ENCODE results near the gene IWS1. TPM values are rescaled to one million over a fixed set of nuclear protein-coding genes. Genes with fewer than 3 reads are reported as not detected.
"Not testable (repeated sequence)": the region's sequence is repeated elsewhere in the genome, so short reads cannot be mapped to it uniquely, and the experiment has no call there.

The IWS1 gene
- total RNA-seq, 1 donor from 2014 or later: 54.7 TPM

GRCh38 chr2:127552336-127552735 lies 26.0 kb upstream of the IWS1 start:
- peaks cover 5% of the 10 kb centered on the region for H3K4me1 Mint-ChIP-seq (ENCODE audit: low read depth)
- H3K4me3 Mint-ChIP-seq (ENCODE audit: low read depth): no peak overlapping the region
- H3K27ac Mint-ChIP-seq: no peak overlapping the region
- no peaks in the 10 kb centered on the region for H3K36me3 Mint-ChIP-seq (ENCODE audit: low read depth)
- DNase-seq (ENCODE audit: low spot score): no peak
- intact Hi-C loops (cut with micrococcal nuclease): no loop called here
- peaks cover 6% of the 10 kb centered on the region for H3K9me3 Mint-ChIP-seq
- H3K27me3 Mint-ChIP-seq (ENCODE audit: low read depth): peaks cover 71% of the 10 kb centered on the region

- Mint-ChIP-seq H3K4me1 (ENCODE audit: low read depth) (peaks cover 5% of the 10 kb centered on the region), H3K36me3 (ENCODE audit: low read depth) (no peaks in the 10 kb centered on the region), H3K4me3 (ENCODE audit: low read depth) (no peak overlapping the region), H3K9me3 (no peaks in the 10 kb centered on the region), H3K27me3 (ENCODE audit: low read depth) (peaks cover 69% of the 10 kb centered on the region), H3K27ac (no peak overlapping the region)
- no peak for DNase-seq (ENCODE audit: low spot score)
- intact Hi-C loops (cut with micrococcal nuclease): no loop called here
These were observed 25.1 kb upstream of the IWS1 start for GRCh38 chr2:127551221-127551930.

- H3K4me3 Mint-ChIP-seq (ENCODE audit: low read depth): no peak overlapping the region
- peaks cover 44% of the 10 kb centered on the region for H3K27me3 Mint-ChIP-seq (ENCODE audit: low read depth)
- intact Hi-C loops (cut with micrococcal nuclease): no loop called here
- no peaks in the 10 kb centered on the region for H3K4me1 Mint-ChIP-seq (ENCODE audit: low read depth)
- H3K36me3 Mint-ChIP-seq (ENCODE audit: low read depth): no peaks in the 10 kb centered on the region
- no peak for DNase-seq (ENCODE audit: low spot score)
- H3K9me3 Mint-ChIP-seq: no peaks in the 10 kb centered on the region
- no peak overlapping the region for H3K27ac Mint-ChIP-seq
These were observed 20.5 kb upstream of the IWS1 start for GRCh38 chr2:127546797-127547196.

- peaks cover 37% of the 10 kb centered on the region for H3K27me3 Mint-ChIP-seq (ENCODE audit: low read depth)
- no peak overlapping the region for H3K27ac Mint-ChIP-seq
- H3K9me3 Mint-ChIP-seq: no peaks in the 10 kb centered on the region
- no peaks in the 10 kb centered on the region for H3K36me3 Mint-ChIP-seq (ENCODE audit: low read depth)
- intact Hi-C loops (cut with micrococcal nuclease): no loop called here
- H3K4me3 Mint-ChIP-seq (ENCODE audit: low read depth): no peak overlapping the region
- H3K4me1 Mint-ChIP-seq (ENCODE audit: low read depth): no peaks in the 10 kb centered on the region
- DNase-seq (ENCODE audit: low spot score): no peak
These were observed 19.5 kb upstream of the IWS1 start for GRCh38 chr2:127545796-127546195.

- Mint-ChIP-seq H3K9me3 (no peaks in the 10 kb centered on the region), H3K4me3 (ENCODE audit: low read depth) (no peak overlapping the region), H3K36me3 (ENCODE audit: low read depth) (no peaks in the 10 kb centered on the region), H3K27ac (no peak overlapping the region), H3K4me1 (ENCODE audit: low read depth) (no peaks in the 10 kb centered on the region), H3K27me3 (ENCODE audit: low read depth) (peaks cover 33% of the 10 kb centered on the region)
- intact Hi-C loops (cut with micrococcal nuclease): no loop called here
- no peak for DNase-seq (ENCODE audit: low spot score)
These were observed 18.9 kb upstream of the IWS1 start for GRCh38 chr2:127545189-127545588.

GRCh38 chr2:127543013-127543501 lies 16.8 kb upstream of the IWS1 start:
- H3K9me3 Mint-ChIP-seq; DNase-seq (ENCODE audit: low spot score); H3K4me1 Mint-ChIP-seq (ENCODE audit: low read depth); H3K27ac Mint-ChIP-seq; H3K36me3 Mint-ChIP-seq (ENCODE audit: low read depth); H3K4me3 Mint-ChIP-seq (ENCODE audit: low read depth); intact Hi-C loops (cut with micrococcal nuclease): not testable (repeated sequence)
- peaks cover 32% of the 10 kb centered on the region for H3K27me3 Mint-ChIP-seq (ENCODE audit: low read depth)

GRCh38 chr2:127542231-127542630 lies 15.9 kb upstream of the IWS1 start:
- intact Hi-C loops (cut with micrococcal nuclease): no loop called here
- H3K4me3 Mint-ChIP-seq (ENCODE audit: low read depth): no peak overlapping the region
- H3K9me3 Mint-ChIP-seq: no peaks in the 10 kb centered on the region
- no peak overlapping the region for H3K27ac Mint-ChIP-seq
- no peaks in the 10 kb centered on the region for H3K36me3 Mint-ChIP-seq (ENCODE audit: low read depth)
- no peaks in the 10 kb centered on the region for H3K4me1 Mint-ChIP-seq (ENCODE audit: low read depth)
- no peak for DNase-seq (ENCODE audit: low spot score)
- H3K27me3 Mint-ChIP-seq (ENCODE audit: low read depth): peaks cover 32% of the 10 kb centered on the region

GRCh38 chr2:127541809-127542208 lies 15.5 kb upstream of the IWS1 start:
- DNase-seq (ENCODE audit: low spot score): no peak
- intact Hi-C loops (cut with micrococcal nuclease): no loop called here
- Mint-ChIP-seq H3K27me3 (ENCODE audit: low read depth) (peaks cover 28% of the 10 kb centered on the region), H3K4me1 (ENCODE audit: low read depth) (no peaks in the 10 kb centered on the region), H3K9me3 (no peaks in the 10 kb centered on the region), H3K27ac (no peak overlapping the region), H3K36me3 (ENCODE audit: low read depth) (no peaks in the 10 kb centered on the region), H3K4me3 (ENCODE audit: low read depth) (no peak overlapping the region)

GRCh38 chr2:127537644-127538043 lies 11.4 kb upstream of the IWS1 start:
- intact Hi-C loops (cut with micrococcal nuclease): no loop called here
- Mint-ChIP-seq H3K27me3 (ENCODE audit: low read depth) (peaks cover 30% of the 10 kb centered on the region), H3K36me3 (ENCODE audit: low read depth) (no peaks in the 10 kb centered on the region), H3K4me3 (ENCODE audit: low read depth) (no peak overlapping the region), H3K27ac (no peak overlapping the region), H3K4me1 (ENCODE audit: low read depth) (no peaks in the 10 kb centered on the region), H3K9me3 (no peaks in the 10 kb centered on the region)
- no peak for DNase-seq (ENCODE audit: low spot score)

GRCh38 chr2:127536707-127537541 lies 10.6 kb upstream of the IWS1 start:
- no peaks in the 10 kb centered on the region for H3K4me1 Mint-ChIP-seq (ENCODE audit: low read depth)
- DNase-seq (ENCODE audit: low spot score): no peak
- H3K9me3 Mint-ChIP-seq: no peaks in the 10 kb centered on the region
- H3K27me3 Mint-ChIP-seq (ENCODE audit: low read depth): peaks cover 25% of the 10 kb centered on the region
- H3K4me3 Mint-ChIP-seq (ENCODE audit: low read depth): no peak overlapping the region
- intact Hi-C loops (cut with micrococcal nuclease): no loop called here
- no peak overlapping the region for H3K27ac Mint-ChIP-seq
- H3K36me3 Mint-ChIP-seq (ENCODE audit: low read depth): no peaks in the 10 kb centered on the region

- Mint-ChIP-seq H3K4me1 (ENCODE audit: low read depth) (peaks cover 2% of the 10 kb centered on the region), H3K27me3 (ENCODE audit: low read depth) (peaks cover 23% of the 10 kb centered on the region), H3K36me3 (ENCODE audit: low read depth) (no peaks in the 10 kb centered on the region), H3K9me3 (no peaks in the 10 kb centered on the region), H3K4me3 (ENCODE audit: low read depth) (no peak overlapping the region), H3K27ac (no peak overlapping the region)
- no peak for DNase-seq (ENCODE audit: low spot score)
- intact Hi-C loops (cut with micrococcal nuclease): no loop called here
These were observed 9.6 kb upstream of the IWS1 start for GRCh38 chr2:127535918-127536317.

GRCh38 chr2:127535422-127535901 lies 9.2 kb upstream of the IWS1 start, which contains the start of gene MYO7B:
MYO7B (plus strand) TSS chr2:127535683; CDS start chr2:127559723, 24,040 bp downstream.
- H3K4me1 Mint-ChIP-seq (ENCODE audit: low read depth): peaks cover 2% of the 10 kb centered on the region
- H3K4me3 Mint-ChIP-seq (ENCODE audit: low read depth): no peak within 1 kb of the TSS
- H3K36me3 Mint-ChIP-seq (ENCODE audit: low read depth): no peaks in the 10 kb centered on the region
- H3K27ac Mint-ChIP-seq: no peak within 1 kb of the TSS
- no peaks in the 10 kb centered on the region for H3K9me3 Mint-ChIP-seq
- intact Hi-C loops (cut with micrococcal nuclease): no loop called here
- peaks cover 23% of the 10 kb centered on the region for H3K27me3 Mint-ChIP-seq (ENCODE audit: low read depth)
- DNase-seq (ENCODE audit: low spot score): no peak

- Mint-ChIP-seq H3K36me3 (ENCODE audit: low read depth) (no peaks in the 10 kb centered on the region), H3K4me3 (ENCODE audit: low read depth) (no peak overlapping the region), H3K9me3 (no peaks in the 10 kb centered on the region), H3K27me3 (ENCODE audit: low read depth) (peaks cover 10% of the 10 kb centered on the region), H3K27ac (no peak overlapping the region), H3K4me1 (ENCODE audit: low read depth) (peaks cover 5% of the 10 kb centered on the region)
- no peak for DNase-seq (ENCODE audit: low spot score)
- intact Hi-C loops (cut with micrococcal nuclease): no loop called here
These were observed 6.0 kb upstream of the IWS1 start for GRCh38 chr2:127532296-127532695.

All from activated T-helper 2 cell treated with anti-CD3 and anti-CD28 coated beads, Interferon-gamma antibody, Interleukin-2, Interleukin-4, amounts not matched to agents 10 μg/mL and 5 μg/mL and 100 μg/mL, durations not matched to agents 14 hours and 24 hours and 36 hours (primary cell).